GM18873 (cell line): ENCODE results near the gene DPH5.
"Not testable (repeated sequence)": the region's sequence is repeated elsewhere in the genome, so short reads cannot be mapped to it uniquely, and the experiment has no call there.

Experiments used
- ATAC-seq: cut with Tn5 transposase; IDR thresholded peaks from one replicate; pipeline ENCODE4 v1.9.1; 2021; ENCODE audit warnings: mild to moderate bottlenecking, moderate library complexity, moderate number of reproducible peaks; ENCODE audit not compliant: unreplicated experiment, low FRiP score

Gene DPH5

DNA sequence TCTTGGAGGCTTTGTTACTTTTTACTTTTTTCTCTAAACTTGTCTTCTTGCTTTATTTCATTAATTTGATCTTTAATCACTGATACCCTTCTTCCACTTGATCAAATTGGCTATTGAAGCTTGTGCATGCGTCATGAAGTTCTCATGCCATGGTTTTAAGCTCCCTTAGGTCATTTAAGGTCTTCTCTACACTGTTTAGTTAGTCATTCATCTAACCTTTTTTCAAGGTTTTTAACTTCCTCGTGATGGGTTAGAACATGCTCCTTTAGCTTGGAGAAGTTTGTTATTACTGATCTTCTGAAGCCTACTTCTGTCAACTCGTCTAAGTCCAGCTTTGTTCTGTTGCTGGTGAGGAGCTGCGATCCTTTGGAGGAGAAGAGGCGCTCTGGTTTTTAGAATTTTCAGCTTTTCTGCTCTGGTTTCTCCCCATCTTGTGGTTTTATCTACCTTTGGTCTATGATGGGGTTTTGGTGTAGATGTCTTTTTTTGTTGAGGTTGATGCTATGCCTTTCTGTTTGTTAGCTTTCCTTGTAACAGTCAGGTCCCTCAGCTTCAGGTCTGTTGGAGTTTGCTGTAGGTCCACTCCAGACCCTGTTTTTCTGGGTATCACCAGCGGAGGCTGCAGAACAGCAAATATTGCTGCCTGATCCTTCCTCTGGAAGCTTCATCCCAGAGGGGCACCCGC is 76.7 kb downstream of the DPH5 start:
- not testable (repeated sequence) for ATAC-seq

- ATAC-seq, result not testable (repeated sequence)
These were observed 77.8 kb downstream of the DPH5 start for GRCh38 chr1:100947816-100948215.

- not testable (repeated sequence) for ATAC-seq
These were observed 79.5 kb downstream of the DPH5 start for GRCh38 chr1:100946064-100946463.

- no peak for ATAC-seq
These were observed 82.1 kb downstream of the DPH5 start for GRCh38 chr1:100943533-100943932.

- ATAC-seq, result no peak
These were observed 83.1 kb downstream of the DPH5 start for GRCh38 chr1:100942304-100943046.

GRCh38 chr1:100941580-100942216 is 83.9 kb downstream of the DPH5 start:
- no peak for ATAC-seq

GRCh38 chr1:100941098-100941527 is 84.5 kb downstream of the DPH5 start:
- no peak for ATAC-seq
